Mesendoderm (in vitro differentiated cells): ENCODE results near the gene SYCN.

Source experiments
- DNase-seq: peaks from one replicate; pipeline ENCODE4 v3.0.0; 2013
- H2AK5ac ChIP-seq: 2 replicates; pipeline ENCODE4 v1.6.1; 2013; ENCODE audit warnings: low read length, inconsistent platforms
- H2BK120ac ChIP-seq: 2 replicates; pipeline ENCODE4 v1.6.1; 2013; ENCODE audit warnings: low read depth, mild to moderate bottlenecking, low read length, moderate library complexity, mixed read lengths
- H2BK15ac ChIP-seq: replicated peaks from 2 replicates; pipeline ENCODE4 v1.6.1; 2013; ENCODE audit warnings: low read depth, mild to moderate bottlenecking, moderate library complexity
- H2BK5ac ChIP-seq: 2 replicates; pipeline ENCODE4 v1.6.1; 2013; ENCODE audit warnings: low read length, inconsistent platforms
- H3K18ac ChIP-seq: 2 replicates; pipeline ENCODE4 v1.6.1; 2013; ENCODE audit warnings: mild to moderate bottlenecking, low read length, mixed read lengths
- H3K23ac ChIP-seq: one replicate; pipeline ENCODE4 v1.6.1; 2013; ENCODE audit warnings: low read length
- H3K27ac ChIP-seq: 2 replicates; pipeline ENCODE4 v1.5.1; 2013; ENCODE audit warnings: low read depth, mild to moderate bottlenecking, inconsistent platforms, low read length, moderate library complexity
- H3K27me3 ChIP-seq: 2 replicates; pipeline ENCODE4 v1.6.1; 2013; ENCODE audit warnings: low read length, control low read depth, mild to moderate bottlenecking, inconsistent platforms; ENCODE audit not compliant: insufficient read depth, poor library complexity
- H3K36me3 ChIP-seq: 2 replicates; pipeline ENCODE4 v1.6.1; 2013; ENCODE audit warnings: low read length, inconsistent platforms; ENCODE audit not compliant: control insufficient read depth, insufficient read depth
- H3K4ac ChIP-seq: one replicate; pipeline ENCODE4 v1.6.1; 2013; ENCODE audit warnings: low read depth, mild to moderate bottlenecking, low read length, moderate library complexity
- H3K4me1 ChIP-seq: 2 replicates; pipeline ENCODE4 v1.6.1; 2013; ENCODE audit warnings: low read depth, low read length, inconsistent platforms; ENCODE audit not compliant: control insufficient read depth
- H3K4me2 ChIP-seq: 2 replicates; pipeline ENCODE4 v1.6.1; 2013; ENCODE audit warnings: low read length
- H3K4me3 ChIP-seq: 2 replicates; pipeline ENCODE4 v1.5.1; 2013; ENCODE audit warnings: mild to moderate bottlenecking, low read length
- H3K56ac ChIP-seq: one replicate; pipeline ENCODE4 v1.6.1; 2013; ENCODE audit warnings: low read length
- H3K79me1 ChIP-seq: 2 replicates; pipeline ENCODE4 v1.6.1; 2013; ENCODE audit warnings: low read length, inconsistent platforms
- H3K79me2 ChIP-seq: 2 replicates; pipeline ENCODE4 v1.6.1; 2013; ENCODE audit warnings: mild to moderate bottlenecking, low read length; ENCODE audit not compliant: control insufficient read depth, insufficient read depth
- H3K9ac ChIP-seq: 2 replicates; pipeline ENCODE4 v1.6.1; 2013; ENCODE audit warnings: low read length, inconsistent platforms
- H4K5ac ChIP-seq: one replicate; pipeline ENCODE4 v1.6.1; 2013; ENCODE audit warnings: low read length
- H4K8ac ChIP-seq: one replicate; pipeline ENCODE4 v1.6.1; 2013; ENCODE audit warnings: low read depth, mild to moderate bottlenecking, control low read depth, low read length, moderate library complexity
- WGBS: extraction: QIAGEN DNeasy Blood & Tissue Kit; methylation state at CpG from one replicate; pipeline ENCODE4 v1.1.7; 2013; ENCODE audit warnings: low lambda C conversion rate, missing lambda C conversion rate; ENCODE audit not compliant: insufficient coverage; ENCODE audit errors: extremely low coverage; 5-methylcytosine and 5-hydroxymethylcytosine counted together

Gene SYCN

DNA sequence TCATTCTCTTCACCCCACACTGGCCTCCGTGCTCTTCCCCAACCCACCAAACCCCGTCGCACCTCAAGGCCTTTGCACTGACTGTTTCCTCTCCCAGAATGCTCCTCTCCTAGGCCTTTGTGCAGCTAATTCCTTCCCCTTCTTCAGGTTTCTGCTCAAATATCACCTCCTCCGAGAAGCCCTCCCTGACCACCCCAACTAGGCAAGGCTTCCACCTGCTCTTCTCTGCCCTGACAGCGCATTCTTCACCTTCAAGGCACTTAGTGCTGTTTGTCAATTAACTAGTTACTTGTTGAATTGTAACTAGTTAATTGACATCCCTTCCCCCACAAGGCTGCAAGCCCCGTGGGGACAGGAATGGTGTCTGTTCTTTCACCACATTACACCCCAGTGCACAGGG, 15.1 kb downstream of the SYCN start:
- Histone ChIP-seq H3K4me1 (no peaks in the 10 kb centered on the region), H3K79me1 (no peaks in the 10 kb centered on the region), H2BK5ac (no peak overlapping the region), H3K4ac (no peak overlapping the region), H4K5ac (no peak overlapping the region), H2BK120ac (no peak overlapping the region), H2BK15ac (no peak overlapping the region), H3K18ac (no peak overlapping the region), H3K79me2 (no peaks in the 10 kb centered on the region), H4K8ac (no peak overlapping the region), H3K56ac (no peak overlapping the region), H3K9ac (no peak overlapping the region), H3K23ac (no peak overlapping the region), H3K4me3 (no peak overlapping the region), H2AK5ac (no peak overlapping the region), H3K27ac (no peak overlapping the region), H3K27me3 (no peaks in the 10 kb centered on the region), H3K4me2 (no peak overlapping the region), H3K36me3 (no peaks in the 10 kb centered on the region)
- no CpG with 5 or more reads among the region's 6 CpGs for WGBS
- DNase-seq: no peak

DNA sequence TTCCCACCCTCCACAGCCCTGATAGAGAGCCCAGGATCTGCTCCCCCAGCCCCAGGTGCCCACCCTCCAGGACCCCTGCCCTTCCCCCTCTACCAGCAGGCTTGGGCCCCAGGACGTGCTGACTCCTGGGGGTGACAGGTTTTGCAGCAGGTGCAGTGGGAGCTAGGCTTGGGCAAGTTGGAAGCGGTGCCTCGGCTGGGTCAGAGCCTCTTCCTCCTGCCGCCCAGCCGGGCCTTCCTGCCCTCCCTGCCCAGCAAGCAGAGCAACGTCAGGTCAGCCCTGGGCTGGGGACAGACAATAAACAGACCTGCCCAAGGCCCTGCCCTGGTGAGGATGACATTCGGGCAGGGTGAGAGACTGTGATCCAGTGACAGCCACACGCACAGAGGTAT, 16.5 kb downstream of the SYCN start:
- H3K36me3 ChIP-seq: no peaks in the 10 kb centered on the region
- H3K4ac ChIP-seq: no peak overlapping the region
- H2BK15ac ChIP-seq: no peak overlapping the region
- H4K5ac ChIP-seq: no peak overlapping the region
- H3K27me3 ChIP-seq: no peaks in the 10 kb centered on the region
- H3K23ac ChIP-seq: no peak overlapping the region
- H4K8ac ChIP-seq: no peak overlapping the region
- no peak overlapping the region for H3K9ac ChIP-seq
- no peak overlapping the region for H3K4me2 ChIP-seq
- no peaks in the 10 kb centered on the region for H3K4me1 ChIP-seq
- H3K18ac ChIP-seq: no peak overlapping the region
- DNase-seq: no peak
- H3K79me1 ChIP-seq: no peaks in the 10 kb centered on the region
- H3K27ac ChIP-seq: no peak overlapping the region
- no peak overlapping the region for H2BK5ac ChIP-seq
- no CpG with 5 or more reads among the region's 8 CpGs for WGBS
- H3K4me3 ChIP-seq: no peak overlapping the region
- peak overlapping the region; percentile 15 for H3K56ac ChIP-seq
- no peaks in the 10 kb centered on the region for H3K79me2 ChIP-seq
- H2AK5ac ChIP-seq: no peak overlapping the region
- no peak overlapping the region for H2BK120ac ChIP-seq

DNA sequence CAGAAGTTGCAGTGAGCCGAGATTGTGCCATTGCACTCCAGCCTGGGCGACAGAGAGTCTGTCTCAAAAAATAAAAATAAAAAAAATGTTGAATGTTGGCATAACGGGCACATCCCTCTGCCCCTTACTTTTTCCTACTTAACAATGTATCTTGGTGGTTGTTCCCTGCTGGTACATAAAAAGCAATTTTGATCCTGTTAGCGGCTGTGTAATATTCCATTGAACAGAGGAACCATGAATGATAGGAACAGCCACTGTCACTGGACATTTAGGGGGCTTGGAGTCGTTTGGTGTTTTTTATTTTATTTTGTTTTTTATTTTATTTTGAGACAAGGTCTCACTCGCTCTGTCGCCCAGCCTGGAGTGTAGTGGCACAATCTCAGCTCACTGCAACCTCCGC, 17.7 kb downstream of the SYCN start:
- Histone ChIP-seq H3K56ac (no peak overlapping the region), H3K79me2 (no peaks in the 10 kb centered on the region), H3K36me3 (no peaks in the 10 kb centered on the region), H3K18ac (no peak overlapping the region), H3K9ac (no peak overlapping the region), H3K27ac (no peak overlapping the region), H3K4me1 (no peaks in the 10 kb centered on the region), H3K4ac (no peak overlapping the region), H2BK120ac (no peak overlapping the region), H2BK5ac (no peak overlapping the region), H4K5ac (no peak overlapping the region), H3K23ac (no peak overlapping the region), H3K27me3 (no peaks in the 10 kb centered on the region), H4K8ac (no peak overlapping the region), H3K4me3 (no peak overlapping the region), H2AK5ac (no peak overlapping the region), H3K4me2 (no peak overlapping the region), H3K79me1 (no peaks in the 10 kb centered on the region), H2BK15ac (no peak overlapping the region)
- WGBS: no CpG with 5 or more reads among the region's 8 CpGs
- no peak for DNase-seq

- no peak overlapping the region for H3K4ac ChIP-seq
- H3K27ac ChIP-seq: no peak overlapping the region
- no peak overlapping the region for H3K4me3 ChIP-seq
- no peaks in the 10 kb centered on the region for H3K4me1 ChIP-seq
- H3K9ac ChIP-seq: no peak overlapping the region
- no peaks in the 10 kb centered on the region for H3K27me3 ChIP-seq
- H3K18ac ChIP-seq: no peak overlapping the region
- no peaks in the 10 kb centered on the region for H3K36me3 ChIP-seq
- H3K4me2 ChIP-seq: no peak overlapping the region
- no peak overlapping the region for H4K5ac ChIP-seq
- no peak overlapping the region for H2BK15ac ChIP-seq
- no peaks in the 10 kb centered on the region for H3K79me2 ChIP-seq
- H2BK120ac ChIP-seq: no peak overlapping the region
- no peak overlapping the region for H2AK5ac ChIP-seq
- WGBS: no CpG with 5 or more reads among the region's 8 CpGs
- H2BK5ac ChIP-seq: no peak overlapping the region
- H3K79me1 ChIP-seq: no peaks in the 10 kb centered on the region
- H4K8ac ChIP-seq: no peak overlapping the region
- DNase-seq: no peak
- H3K23ac ChIP-seq: no peak overlapping the region
- no peak overlapping the region for H3K56ac ChIP-seq
These were observed 21.0 kb downstream of the SYCN start for GRCh38 chr19:39183104-39183503.

- H3K9ac ChIP-seq: no peak overlapping the region
- no peak overlapping the region for H3K4me2 ChIP-seq
- H2BK15ac ChIP-seq: no peak overlapping the region
- H2AK5ac ChIP-seq: no peak overlapping the region
- no peak overlapping the region for H4K8ac ChIP-seq
- H2BK120ac ChIP-seq: no peak overlapping the region
- no peak overlapping the region for H3K18ac ChIP-seq
- no peak overlapping the region for H3K27ac ChIP-seq
- no CpG with 5 or more reads among the region's 4 CpGs for WGBS
- H2BK5ac ChIP-seq: no peak overlapping the region
- no peaks in the 10 kb centered on the region for H3K4me1 ChIP-seq
- no peak overlapping the region for H3K4ac ChIP-seq
- no peaks in the 10 kb centered on the region for H3K36me3 ChIP-seq
- no peak overlapping the region for H3K23ac ChIP-seq
- no peaks in the 10 kb centered on the region for H3K27me3 ChIP-seq
- H3K79me2 ChIP-seq: no peaks in the 10 kb centered on the region
- H4K5ac ChIP-seq: no peak overlapping the region
- H3K4me3 ChIP-seq: no peak overlapping the region
- no peaks in the 10 kb centered on the region for H3K79me1 ChIP-seq
- H3K56ac ChIP-seq: no peak overlapping the region
- no peak for DNase-seq
These were observed 21.9 kb downstream of the SYCN start for GRCh38 chr19:39182174-39182505.

- Histone ChIP-seq H3K79me2 (no peaks in the 10 kb centered on the region), H2BK5ac (no peak overlapping the region), H3K56ac (no peak overlapping the region), H3K9ac (no peak overlapping the region), H4K5ac (no peak overlapping the region), H4K8ac (no peak overlapping the region), H3K36me3 (no peaks in the 10 kb centered on the region), H3K4me1 (no peaks in the 10 kb centered on the region), H3K18ac (no peak overlapping the region), H3K27ac (no peak overlapping the region), H3K79me1 (no peaks in the 10 kb centered on the region), H3K23ac (no peak overlapping the region), H2BK120ac (no peak overlapping the region), H3K4me2 (no peak overlapping the region), H2BK15ac (no peak overlapping the region), H3K4me3 (no peak overlapping the region), H2AK5ac (no peak overlapping the region), H3K27me3 (no peaks in the 10 kb centered on the region), H3K4ac (no peak overlapping the region)
- no CpG with 5 or more reads among the region's 21 CpGs for WGBS
- no peak for DNase-seq
These were observed 22.4 kb downstream of the SYCN start for GRCh38 chr19:39181500-39182173.
